ENCODE measurements around the gene NUDT6.

NUDT6 gene

DNA sequence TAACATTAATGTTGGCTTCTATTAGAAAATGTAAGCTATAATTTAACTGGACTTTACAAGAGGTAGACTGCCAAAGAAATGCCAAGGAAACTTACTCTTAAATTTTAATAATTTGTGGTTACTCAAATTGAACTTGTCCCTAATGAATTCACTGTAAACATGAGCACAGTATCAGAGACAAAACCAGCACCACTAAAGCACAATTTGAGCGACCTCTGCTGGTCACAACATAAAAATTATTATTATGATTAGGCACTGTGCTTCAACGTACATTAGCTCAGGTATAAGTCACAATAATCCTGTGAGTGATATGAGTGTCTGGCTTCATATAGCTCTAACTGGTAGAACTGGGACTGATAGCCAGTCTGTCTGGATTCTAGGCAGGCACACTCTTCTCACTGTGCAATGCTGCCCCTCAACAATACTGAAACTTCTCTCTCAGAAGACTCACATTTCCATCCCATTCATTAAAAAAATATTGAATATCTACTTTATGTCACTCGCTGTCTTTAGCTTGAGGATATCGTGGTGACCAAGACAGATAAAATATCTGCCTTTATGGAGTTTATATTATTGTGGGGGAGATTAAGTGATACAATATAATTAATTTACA lies 8.0 kb downstream of the NUDT6 start:
- Histone ChIP-seq H3K27me3 (ENCODE audit: insufficient read depth, low read length) (no peaks in the 10 kb centered on the region), H3K9me2 (ENCODE audit: low read depth, low read length) (no peaks in the 10 kb centered on the region), H3K27ac (ENCODE audit: low read depth, low read length, poor library complexity, severe bottlenecking) (no peak overlapping the region), H3K79me2 (ENCODE audit: insufficient read depth, low read length) (no peaks in the 10 kb centered on the region), H3K4me3 (ENCODE audit: low read depth, low read length, poor library complexity, severe bottlenecking) (no peak overlapping the region), H3F3A (ENCODE audit: insufficient read depth, low read length) (no peaks in the 10 kb centered on the region), H3K4me2 (ENCODE audit: low read length) (no peak overlapping the region), H2AFZ (ENCODE audit: low read length) (no peak overlapping the region), H3K4me1 (ENCODE audit: insufficient read depth, low read length, severe bottlenecking) (no peaks in the 10 kb centered on the region), H4K20me1 (ENCODE audit: insufficient read depth, low read length) (no peaks in the 10 kb centered on the region), H3K9ac (ENCODE audit: low read length) (no peak overlapping the region), H3K9me3 (ENCODE audit: low read length) (no peaks in the 10 kb centered on the region), H3K36me3 (ENCODE audit: insufficient read depth, low read length) (no peaks in the 10 kb centered on the region)
- TF ChIP-seq EZH2 (IDR thresholded peaks at IDR 0.05; ENCODE audit: borderline replicate concordance, low read length), result no peak
- TF ChIP-seq CTCF (IDR thresholded peaks at IDR 0.05; ENCODE audit: low read length), result peak; percentile 38; the same call in 1 of the 2 replicates

- no peaks in the 10 kb centered on the region for H3K79me2 ChIP-seq (ENCODE audit: insufficient read depth, low read length)
- no peak overlapping the region for H3K4me3 ChIP-seq (ENCODE audit: low read depth, low read length, poor library complexity, severe bottlenecking)
- H3K9me2 ChIP-seq (ENCODE audit: low read depth, low read length), result no peaks in the 10 kb centered on the region
- H3K9ac ChIP-seq (ENCODE audit: low read length), result no peak overlapping the region
- H3K4me1 ChIP-seq (ENCODE audit: insufficient read depth, low read length, severe bottlenecking), result no peaks in the 10 kb centered on the region
- no peak overlapping the region for H3K4me2 ChIP-seq (ENCODE audit: low read length)
- TF ChIP-seq EZH2 (IDR thresholded peaks at IDR 0.05; ENCODE audit: borderline replicate concordance, low read length) (no peak), CTCF (IDR thresholded peaks at IDR 0.05; ENCODE audit: low read length) (no peak)
- H2AFZ ChIP-seq (ENCODE audit: low read length), result no peak overlapping the region
- H3K27ac ChIP-seq (ENCODE audit: low read depth, low read length, poor library complexity, severe bottlenecking), result no peak overlapping the region
- no peaks in the 10 kb centered on the region for H4K20me1 ChIP-seq (ENCODE audit: insufficient read depth, low read length)
- no peaks in the 10 kb centered on the region for H3F3A ChIP-seq (ENCODE audit: insufficient read depth, low read length)
- no peaks in the 10 kb centered on the region for H3K9me3 ChIP-seq (ENCODE audit: low read length)
- H3K36me3 ChIP-seq (ENCODE audit: insufficient read depth, low read length), result no peaks in the 10 kb centered on the region
- no peaks in the 10 kb centered on the region for H3K27me3 ChIP-seq (ENCODE audit: insufficient read depth, low read length)
These were observed 9.4 kb downstream of the NUDT6 start for GRCh38 chr4:122912810-122913575.

DNA sequence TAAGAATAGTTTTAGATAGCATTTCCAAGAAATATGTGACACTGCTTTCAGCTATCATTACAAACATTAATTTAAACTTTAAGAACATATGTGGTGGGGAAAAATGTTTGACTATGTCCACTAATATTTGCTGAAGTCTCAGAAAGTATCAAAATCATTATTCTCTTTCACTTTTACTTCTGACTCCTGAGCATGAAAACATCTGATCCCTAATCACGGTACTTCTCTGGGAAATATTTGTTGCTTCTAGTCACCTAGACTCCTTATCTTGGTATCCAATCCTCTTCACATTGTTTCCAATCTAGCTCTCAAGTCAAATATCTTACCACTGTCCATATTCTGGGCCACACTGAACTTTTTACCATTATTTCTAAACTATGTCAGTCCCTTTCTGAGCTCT lies 10.8 kb downstream of the NUDT6 start:
- Histone ChIP-seq H4K20me1 (ENCODE audit: insufficient read depth, low read length) (no peaks in the 10 kb centered on the region), H3K9me2 (ENCODE audit: low read depth, low read length) (no peaks in the 10 kb centered on the region), H3K9ac (ENCODE audit: low read length) (no peak overlapping the region), H2AFZ (ENCODE audit: low read length) (no peak overlapping the region), H3K79me2 (ENCODE audit: insufficient read depth, low read length) (no peaks in the 10 kb centered on the region), H3K36me3 (ENCODE audit: insufficient read depth, low read length) (no peaks in the 10 kb centered on the region), H3K9me3 (ENCODE audit: low read length) (no peaks in the 10 kb centered on the region), H3K27ac (ENCODE audit: low read depth, low read length, poor library complexity, severe bottlenecking) (no peak overlapping the region), H3K4me2 (ENCODE audit: low read length) (no peak overlapping the region), H3K27me3 (ENCODE audit: insufficient read depth, low read length) (no peaks in the 10 kb centered on the region), H3K4me1 (ENCODE audit: insufficient read depth, low read length, severe bottlenecking) (no peaks in the 10 kb centered on the region), H3F3A (ENCODE audit: insufficient read depth, low read length) (no peaks in the 10 kb centered on the region), H3K4me3 (ENCODE audit: low read depth, low read length, poor library complexity, severe bottlenecking) (no peak overlapping the region)
- TF ChIP-seq EZH2 (IDR thresholded peaks at IDR 0.05; ENCODE audit: borderline replicate concordance, low read length) (no peak), CTCF (IDR thresholded peaks at IDR 0.05; ENCODE audit: low read length) (no peak)
